Motor neuron (in vitro differentiated cells): ENCODE measurements around the gene P2RX3. TPM values are rescaled to one million over a fixed set of nuclear protein-coding genes. Genes with fewer than 3 reads are reported as not detected.

ENCODE experiments used
- ATAC-seq, 8 experiments: fragments of 200-7000 bp; cut with Tn5 transposase; replicated peaks in 6 of 8; 2 replicates each; pipeline ENCODE4 v1.8.0; 2021; ENCODE audit warnings: mild to moderate bottlenecking in 8 of 8, moderate library complexity in 8 of 8
- H3K27ac ChIP-seq, 2 donors: fragments of 250-450 bp; sonication (Bioruptor Pico); 2 replicates each; pipeline ENCODE4 v1.9.0; 2021; ENCODE audit warnings: antibody characterized with exemption in 2 of 2, mild to moderate bottlenecking in 2 of 2, moderate library complexity in 1 of 2
- H3K4me1 ChIP-seq, 2 donors: fragments of 250-450 bp; sonication (Bioruptor Pico); replicated peaks in 1 of 2; 2 replicates each; pipeline ENCODE4 v1.6.1; 2021; ENCODE audit warnings: antibody characterized with exemption in 2 of 2, mild to moderate bottlenecking in 2 of 2, moderate library complexity in 1 of 2
- H3K4me3 ChIP-seq, 5 donors: fragments of 250-450 bp; sonication (Bioruptor Pico); 2 replicates each; pipeline ENCODE4 v1.9.0; 2021; ENCODE audit warnings: antibody characterized with exemption in 5 of 5, mild to moderate bottlenecking in 5 of 5, moderate library complexity in 4 of 5
- WGBS, 10 experiments: fragments of 450-650 bp; shearing (Covaris generic); methylation state at CpG; one replicate each; pipeline ENCODE4 v1.0.0; 2022; 5-methylcytosine and 5-hydroxymethylcytosine counted together
- in situ Hi-C, 9 experiments: fragments of 400-800 bp; cut with MboI; loops; one replicate each; pipeline ENCODE4 v1.15.0; 2021; ENCODE audit warnings: low sequenced_read_pairs in 9 of 9, low pct_unique_long_range_greater_than_20kb in 2 of 9; ENCODE audit not compliant: unreplicated experiment in 9 of 9
- total RNA-seq, 8 experiments: library from RNA; unstranded; fragments of 300-600 nt; gene quantifications; 2 replicates each; pipeline versions ENCODE4 v1.2.3 to v1.2.4, GENCODE V29; 2022

The P2RX3 gene
- total RNA-seq, 8 experiments from 2014 or later = 0.36 to 153 (median 99.5) TPM; not detected in 2

DNA sequence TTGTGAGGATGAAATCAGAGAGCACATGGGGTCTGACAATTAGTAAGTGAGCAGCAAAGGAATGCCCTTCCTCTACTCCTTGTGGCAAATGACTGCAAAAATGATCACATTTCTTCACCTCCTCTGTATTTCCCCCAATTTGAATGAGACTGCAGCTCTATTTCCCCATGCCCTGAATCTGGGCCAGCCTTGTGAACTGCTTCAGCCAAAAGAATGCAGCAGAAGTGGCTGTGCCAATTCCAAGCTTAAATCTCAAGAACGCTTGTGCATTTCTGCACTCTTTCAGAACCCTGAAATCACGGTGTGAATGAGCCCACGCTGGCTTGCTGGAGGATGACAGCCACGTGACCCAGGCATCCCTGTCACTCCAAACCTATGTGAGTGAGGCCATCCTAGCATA is 78.9 kb downstream of the P2RX3 start:
- ATAC-seq = no peak
- H3K4me1 ChIP-seq = no peaks in the 10 kb centered on the region
- in situ Hi-C loops = no loop called here
- no peak overlapping the region for H3K4me3 ChIP-seq
- H3K27ac ChIP-seq = no peak overlapping the region
- WGBS, 10 experiments = 10 to 100% (median 60%) methylated on average over 1 to 3 of the region's 4 CpGs; no CpG with 5 or more reads in 3 of the 10 experiments

DNA sequence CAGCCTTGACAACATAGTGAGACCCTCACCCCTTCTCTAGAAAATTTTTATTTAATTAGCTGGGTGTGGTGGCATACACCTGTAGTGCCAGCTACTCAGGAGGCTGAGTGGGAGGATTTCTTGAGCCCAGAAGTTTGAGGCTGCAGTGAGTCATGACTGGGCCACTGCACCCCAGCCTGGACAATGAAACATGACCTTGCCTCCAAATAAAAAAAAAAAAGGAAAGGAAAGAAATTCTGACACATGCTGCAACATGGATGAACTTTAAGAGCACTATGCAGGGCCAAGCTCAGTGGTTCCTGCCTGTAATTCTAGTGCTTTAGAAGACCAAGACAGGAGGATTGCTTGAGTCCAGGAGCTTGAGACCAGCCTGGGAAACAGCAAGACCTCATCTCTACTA is 80.0 kb downstream of the P2RX3 start:
- ATAC-seq = no peak
- Histone ChIP-seq H3K27ac (no peak overlapping the region), H3K4me1 (no peaks in the 10 kb centered on the region), H3K4me3 (no peak overlapping the region)
- in situ Hi-C loops = no loop called here

DNA sequence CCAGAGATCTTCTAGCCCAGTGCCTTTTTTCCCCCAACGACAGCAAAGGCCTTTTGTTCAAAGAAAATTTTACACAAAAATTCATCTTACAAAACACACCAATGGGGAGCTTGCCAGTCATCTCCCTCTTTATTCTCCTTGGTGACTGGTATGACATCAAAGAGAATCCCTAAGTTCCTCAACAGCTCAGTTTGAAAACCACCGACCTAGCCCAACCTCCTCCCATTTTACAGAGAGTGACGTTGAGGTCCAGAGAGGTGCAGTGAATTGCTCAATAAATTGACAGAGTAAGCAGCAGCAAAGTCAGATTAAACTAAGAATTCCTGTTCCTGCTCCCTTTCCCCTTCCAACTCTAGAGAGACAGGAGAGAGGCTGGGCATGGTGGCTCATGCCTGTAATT is 81.0 kb downstream of the P2RX3 start:
- ATAC-seq = no peak
- WGBS, 10 experiments = 83 to 100% (median 91%) methylated on average over 1 to 2 of the region's 3 CpGs; no CpG with 5 or more reads in 6 of the 10 experiments
- Histone ChIP-seq H3K27ac (no peak overlapping the region), H3K4me1 (no peaks in the 10 kb centered on the region), H3K4me3 (no peak overlapping the region)
- in situ Hi-C loops = no loop called here

DNA sequence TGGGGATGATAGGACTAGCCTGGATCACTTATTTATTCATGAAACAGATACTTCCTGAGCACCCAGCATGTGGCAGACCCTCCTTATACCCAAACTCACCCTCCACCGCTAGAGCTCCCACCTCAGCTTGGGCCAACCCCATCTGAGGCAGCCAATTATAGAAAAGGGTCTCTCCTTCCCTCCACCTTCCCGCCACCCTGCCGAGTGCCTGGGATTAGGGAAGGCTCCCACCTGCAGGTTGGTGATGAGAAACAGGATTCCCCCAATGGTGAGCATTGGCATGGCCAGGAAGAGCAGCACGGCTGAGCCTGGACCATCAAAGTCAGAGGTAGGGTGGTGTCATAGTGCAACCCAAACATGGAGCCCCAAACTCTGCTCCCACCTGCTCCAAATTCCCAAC is 82.9 kb downstream of the P2RX3 start:
- H3K4me1 ChIP-seq = no peaks in the 10 kb centered on the region
- H3K27ac ChIP-seq = no peak overlapping the region
- in situ Hi-C loops = no loop called here
- no peak overlapping the region for H3K4me3 ChIP-seq
- WGBS, 10 experiments = 70 to 100% (median 98%) methylated on average over 1 to 4 of the region's 4 CpGs; no CpG with 5 or more reads in 6 of the 10 experiments
- no peak for ATAC-seq

GRCh38 chr11:57421805-57422204 is 83.7 kb downstream of the P2RX3 start:
- no peak for ATAC-seq

More at GRCh38 chr11:57421805-57422204, 83.7 kb downstream of the P2RX3 start:
- Histone ChIP-seq H3K27ac (no peak overlapping the region), H3K4me3 (no peak overlapping the region), H3K4me1 (peaks cover 3 to 7% of the 10 kb centered on the region in 2 donors)
- in situ Hi-C loops = no loop called here

Other genes starting within 250 kb of the P2RX3 start
- gene LRRC55, start 156.4 kb upstream of the P2RX3 start, total RNA-seq = 10 to 100 TPM in 1 of 8 experiments, 1 to 10 TPM in 4, under 1 TPM in 3; 0.10 to 12.4 (median 5.7) TPM
- gene APLNR, start 101.1 kb upstream of the P2RX3 start, total RNA-seq = 1 to 10 TPM in 2 of 8 experiments, under 1 TPM in 6; 0.09 to 3.1 (median 0.48) TPM
- 100 to 1,000 TPM in 2 of 8 experiments, 10 to 100 TPM in 6; 28.4 to 104 (median 55.4) TPM for gene TNKS1BP1, start 13.4 kb upstream of the P2RX3 start, total RNA-seq
- 100 to 1,000 TPM in 4 of 8 experiments, 10 to 100 TPM in 4; 64.9 to 164 (median 101) TPM for gene SSRP1, start 2.5 kb upstream of the P2RX3 start, total RNA-seq
- gene PRG3, start 42.8 kb downstream of the P2RX3 start, total RNA-seq = not detected
- gene PRG2, start 52.3 kb downstream of the P2RX3 start, total RNA-seq = 1 to 10 TPM in 1 of 8 experiments, under 1 TPM in 2, not detected in 5; 0.18 to 1.1 (median 0.29) TPM
- gene SLC43A3, start 88.8 kb downstream of the P2RX3 start, total RNA-seq = 10 to 100 TPM in 2 of 8 experiments, 1 to 10 TPM in 4, under 1 TPM in 2; 0.43 to 25.8 (median 3.0) TPM
- gene RTN4RL2, start 122.2 kb downstream of the P2RX3 start, total RNA-seq = 10 to 100 TPM in 1 of 8 experiments, 1 to 10 TPM in 6, under 1 TPM in 1; 0.25 to 11.6 (median 5.8) TPM
- gene SLC43A1, start 177.3 kb downstream of the P2RX3 start, total RNA-seq = 10 to 100 TPM in 2 of 8 experiments, 1 to 10 TPM in 4, under 1 TPM in 2; 0.32 to 13.7 (median 2.1) TPM
- gene TIMM10, start 192.4 kb downstream of the P2RX3 start, total RNA-seq = 10 to 100 TPM; 28.3 to 86.7 (median 58.9) TPM
- gene SMTNL1, start 199.2 kb downstream of the P2RX3 start, total RNA-seq = under 1 TPM in 7 of 8 experiments, not detected in 1; 0.25 to 0.60 (median 0.42) TPM
- 100 to 1,000 TPM in 2 of 8 experiments, 10 to 100 TPM in 6; 22.6 to 177 (median 52.5) TPM for gene UBE2L6, start 229.3 kb downstream of the P2RX3 start, total RNA-seq